HG03135 (cell line): ENCODE data around the gene NPIPA3.
"Not testable (repeated sequence)": the region's sequence is repeated elsewhere in the genome, so short reads cannot be mapped to it uniquely, and the experiment has no call there.

Experiments used
- ATAC-seq: cut with Tn5 transposase; IDR thresholded peaks from one replicate; pipeline ENCODE4 v1.9.1; 2021; ENCODE audit warnings: mild to moderate bottlenecking, moderate library complexity; ENCODE audit not compliant: unreplicated experiment

Gene NPIPA3

GRCh38 chr16:14741794-14742193, 38.6 kb downstream of the NPIPA3 start:
- ATAC-seq: not testable (repeated sequence)

- peak; percentile 100 for ATAC-seq
Measured at GRCh38 chr16:14742273-14743128, 39.3 kb downstream of the NPIPA3 start, which contains the start of gene NPIPA2. NPIPA2 (plus strand) TSS chr16:14742533; CDS start chr16:14748066, 5,533 bp downstream.

GRCh38 chr16:14773654-14774053, 70.4 kb downstream of the NPIPA3 start:
- not testable (repeated sequence) for ATAC-seq

GRCh38 chr16:14775624-14776023, 72.4 kb downstream of the NPIPA3 start:
- not testable (repeated sequence) for ATAC-seq
